Amygdala (tissue), 56 donors: ENCODE results near the gene RHOC.

Experiments
- DNase-seq, 56 donors: peaks; one replicate each; lab custom pipeline; 2025; lab: John Stamatoyannopoulos, UW

RHOC gene

GRCh38 chr1:112718691-112719418 is 11.9 kb upstream of the RHOC start:
- DNase-seq: peak in 51 of 56 donors; percentile 21 to 82 (median 56)

DNA sequence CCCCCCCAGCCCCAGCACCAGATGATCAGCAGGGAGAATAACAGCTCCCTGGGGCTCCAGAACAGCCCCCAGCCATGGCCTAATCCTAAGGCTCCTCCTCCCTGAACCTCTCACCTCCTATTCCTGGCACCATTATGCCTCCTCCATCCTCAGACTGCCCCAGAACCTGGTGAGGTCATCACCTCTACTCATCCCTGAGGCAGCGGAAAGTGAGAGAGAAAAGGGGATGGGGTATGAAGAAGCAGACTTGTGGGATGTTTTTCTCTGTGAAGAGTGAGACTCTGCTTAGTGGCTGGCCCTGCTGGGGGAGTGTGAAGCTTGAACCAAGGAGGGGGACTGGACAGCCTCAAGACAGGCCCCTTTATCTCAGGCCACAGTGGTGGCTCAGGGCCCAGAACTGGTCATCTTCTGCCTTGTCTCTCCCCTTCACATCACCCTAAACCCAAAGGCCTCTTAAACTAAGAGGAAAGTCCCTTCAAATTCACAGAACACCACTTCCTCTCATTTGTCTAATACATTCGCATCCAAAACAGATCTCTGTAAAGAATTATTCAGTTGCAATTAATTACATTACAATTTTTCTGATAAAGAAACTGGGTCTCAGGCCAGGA is 10.4 kb upstream of the RHOC start:
- no peak for DNase-seq

GRCh38 chr1:112716133-112716720 is 9.3 kb upstream of the RHOC start:
- peak in 55 of 56 donors; percentile 22 to 93 (median 77) for DNase-seq

DNA sequence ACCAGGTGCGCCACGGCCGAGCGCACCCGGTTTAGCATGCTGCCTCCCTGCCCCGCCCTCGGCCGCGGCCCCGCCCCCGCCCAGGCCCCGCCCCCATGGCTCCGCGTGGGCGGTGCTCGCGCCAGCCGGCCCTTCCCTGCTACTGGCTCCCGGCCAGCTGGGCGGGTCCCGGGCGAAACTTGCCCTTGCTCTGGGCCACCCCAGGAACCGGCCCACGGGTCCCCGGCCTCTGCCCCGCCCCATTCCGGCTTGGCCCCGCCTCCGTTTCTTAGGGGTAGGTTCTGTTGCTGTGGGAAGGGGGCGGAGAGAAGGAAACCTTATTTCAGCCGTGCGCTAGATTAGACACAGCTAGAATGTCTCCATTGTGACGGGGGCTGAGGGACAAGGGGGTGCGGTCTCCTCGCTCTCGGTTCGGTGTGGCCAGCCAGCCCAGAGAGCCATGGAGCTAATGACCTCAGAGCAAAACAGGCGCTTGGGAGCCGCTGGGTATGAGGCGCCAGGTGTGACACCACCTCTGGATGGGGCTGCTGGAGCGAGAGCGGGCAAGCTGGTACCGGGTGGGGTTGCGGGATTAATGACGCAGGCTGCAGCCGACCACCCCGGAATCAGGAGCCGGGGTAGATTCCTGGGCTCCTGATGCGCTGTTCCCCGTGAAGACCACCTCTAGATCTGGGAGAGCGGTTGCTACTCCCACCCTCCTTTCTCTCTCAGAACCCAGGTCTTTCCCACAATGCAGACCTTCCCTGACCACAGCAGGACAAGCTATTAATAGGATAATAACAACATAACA is 8.5 kb upstream of the RHOC start, which contains the start of gene PPM1J:
Gene PPM1J (minus strand): TSS at position 69 of the 790 bp plus-strand sequence. CDS start 31 bp downstream, at position 38.
- peak in 54 of 56 donors; percentile 30 to 93 (median 72) for DNase-seq

GRCh38 chr1:112714313-112715263 is 7.7 kb upstream of the RHOC start:
- peak in 4 of 56 donors; percentile 24 to 43 (median 36) for DNase-seq

GRCh38 chr1:112713466-112714312 is 6.8 kb upstream of the RHOC start:
- peak in 1 of 56 donors; percentile 42 for DNase-seq

GRCh38 chr1:112712701-112713128 is 5.8 kb upstream of the RHOC start:
- DNase-seq: no peak

- no peak for DNase-seq
Observed at GRCh38 chr1:112712191-112712590, 5.3 kb upstream of the RHOC start.

DNA sequence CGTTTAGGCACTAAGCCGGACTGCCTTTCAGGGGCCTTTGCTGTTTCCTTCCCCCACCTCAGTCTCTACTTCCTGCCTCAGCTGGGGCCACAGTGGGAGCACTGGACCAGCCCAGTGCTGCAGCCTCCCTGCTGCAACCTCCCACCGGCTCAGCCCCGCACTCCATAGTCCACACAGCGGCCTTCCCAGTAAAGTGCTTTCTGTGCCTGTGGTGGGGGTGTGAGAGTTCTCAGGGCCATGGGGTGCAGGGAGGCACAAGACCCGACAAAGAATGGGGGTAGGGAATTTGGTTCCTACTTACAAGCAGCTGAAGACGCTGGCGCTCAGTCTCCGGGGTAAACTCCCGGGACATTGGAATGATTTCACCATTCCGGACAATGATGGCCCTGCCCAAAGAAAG is 4.7 kb upstream of the RHOC start:
- DNase-seq: no peak

- DNase-seq: peak in 2 of 56 donors; percentile 13 to 19
Observed at GRCh38 chr1:112711041-112711440, 4.1 kb upstream of the RHOC start.

DNA sequence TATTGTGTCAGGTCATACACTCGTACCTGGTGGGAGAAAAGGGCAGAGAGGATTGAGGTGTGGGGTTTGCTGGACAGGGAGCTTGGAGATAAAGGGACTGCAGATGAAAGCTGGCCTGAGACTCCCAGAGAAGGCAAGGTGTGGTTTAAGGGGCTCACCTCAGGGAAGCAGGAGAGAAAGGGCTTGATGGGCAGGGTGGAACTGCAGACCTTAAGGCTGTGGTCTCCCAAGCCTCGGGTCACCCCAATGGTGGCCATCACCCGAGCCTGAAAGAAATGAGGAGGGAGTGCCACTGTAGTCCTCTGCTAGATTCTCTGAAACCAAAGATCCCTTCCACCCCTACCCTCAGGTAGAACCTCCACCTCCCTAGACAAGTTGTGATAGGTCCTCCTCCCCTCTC is 3.7 kb upstream of the RHOC start:
- no peak for DNase-seq

DNA sequence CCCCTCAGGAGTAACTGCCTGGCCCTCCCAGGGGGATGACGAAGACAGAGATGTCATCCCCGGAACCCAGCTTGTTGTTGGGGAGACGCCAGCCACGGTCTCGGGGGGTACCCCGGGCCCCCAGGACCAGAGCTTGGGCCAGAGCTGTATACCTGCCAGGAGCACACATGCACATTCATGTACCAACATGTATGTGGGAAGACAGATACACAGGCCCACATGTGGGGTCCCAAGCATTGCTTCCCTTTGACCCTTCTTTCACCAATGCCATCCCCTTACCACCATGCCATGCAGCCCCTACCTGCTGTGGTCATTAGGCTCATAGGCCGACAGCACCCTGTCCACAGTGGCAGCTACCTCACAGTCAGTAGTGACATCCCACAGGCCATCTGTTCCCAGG is 3.2 kb upstream of the RHOC start:
- DNase-seq: no peak

DNA sequence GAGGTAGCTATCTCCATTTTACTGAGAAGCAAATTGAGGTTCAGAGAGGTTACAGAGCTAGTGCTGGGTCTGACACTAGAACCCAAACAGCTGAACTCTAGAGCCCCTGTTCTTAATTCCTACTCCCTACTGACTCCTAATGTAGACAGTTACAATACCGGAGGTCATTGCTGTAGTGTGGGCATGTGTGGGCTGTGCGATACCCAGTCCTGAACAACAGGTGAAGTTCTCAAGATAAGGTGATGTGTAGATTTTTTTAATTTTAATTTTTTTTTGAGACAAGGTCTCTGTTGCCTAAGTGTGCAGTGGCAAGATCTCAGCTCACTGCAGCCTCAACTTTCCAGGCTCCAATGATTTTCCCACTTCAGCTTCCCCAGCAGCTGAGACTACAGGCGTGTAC is 1.6 kb upstream of the RHOC start:
- no peak for DNase-seq

DNA sequence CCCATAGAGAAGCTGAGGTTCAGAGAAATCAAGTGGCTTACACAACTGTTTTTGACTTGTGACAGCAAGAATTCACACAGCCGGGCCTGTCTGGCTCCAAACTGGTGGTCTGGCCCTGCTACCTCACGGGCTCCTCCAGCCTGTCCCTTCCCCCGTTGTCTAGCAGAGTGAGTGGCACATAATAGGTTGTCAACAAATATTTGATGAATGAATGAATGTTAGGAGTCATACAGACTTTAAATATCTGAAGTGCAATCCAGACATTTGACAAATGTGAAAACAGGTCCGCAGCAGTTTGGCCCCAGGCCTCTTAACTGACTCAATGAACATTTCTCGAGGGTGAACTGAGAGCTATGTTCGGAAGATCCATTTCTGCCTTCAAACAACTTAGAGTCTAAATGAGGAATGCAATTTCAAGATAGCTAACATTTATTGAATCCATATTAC is 1.1 kb upstream of the RHOC start:
- DNase-seq: no peak

- DNase-seq: peak in 52 of 56 donors; percentile 21 to 82 (median 64)
Observed at GRCh38 chr1:112707221-112708001, 484 bp upstream of the RHOC start.

DNA sequence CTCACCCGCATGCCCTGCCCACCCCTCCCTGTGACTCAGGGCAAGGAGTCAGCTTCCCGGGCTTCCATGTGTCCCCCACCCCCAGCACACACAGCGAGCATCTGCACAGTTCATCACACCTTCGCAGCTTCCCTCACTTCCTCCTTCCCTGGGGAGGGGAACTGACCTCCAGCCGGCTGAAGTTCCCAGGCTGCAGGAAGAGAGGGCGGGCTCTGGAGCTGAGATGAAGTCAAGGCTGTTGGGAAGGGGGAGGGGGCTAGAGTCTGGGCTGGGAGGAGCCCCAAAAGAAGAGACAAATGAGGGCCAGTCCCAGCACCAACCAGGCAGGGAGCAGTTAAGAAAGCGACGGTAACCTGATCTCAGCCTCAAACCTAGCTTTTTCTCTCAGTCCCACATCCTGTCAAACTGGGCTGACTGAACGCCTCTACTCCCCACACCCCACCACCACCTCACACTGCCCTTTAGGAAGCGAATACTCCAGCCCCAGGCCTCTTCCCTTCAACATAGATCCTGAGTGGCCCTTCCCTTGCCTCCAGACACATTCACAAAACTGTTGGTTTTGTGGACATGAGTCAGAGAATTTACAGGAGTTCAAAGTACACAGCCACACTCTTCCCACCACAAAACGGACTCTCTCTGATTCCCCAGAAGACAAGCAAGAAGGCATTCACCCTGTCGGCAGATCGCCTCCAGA is 1.8 kb downstream of the RHOC start:
- peak in 26 of 56 donors; percentile 35 to 81 (median 67) for DNase-seq

DNA sequence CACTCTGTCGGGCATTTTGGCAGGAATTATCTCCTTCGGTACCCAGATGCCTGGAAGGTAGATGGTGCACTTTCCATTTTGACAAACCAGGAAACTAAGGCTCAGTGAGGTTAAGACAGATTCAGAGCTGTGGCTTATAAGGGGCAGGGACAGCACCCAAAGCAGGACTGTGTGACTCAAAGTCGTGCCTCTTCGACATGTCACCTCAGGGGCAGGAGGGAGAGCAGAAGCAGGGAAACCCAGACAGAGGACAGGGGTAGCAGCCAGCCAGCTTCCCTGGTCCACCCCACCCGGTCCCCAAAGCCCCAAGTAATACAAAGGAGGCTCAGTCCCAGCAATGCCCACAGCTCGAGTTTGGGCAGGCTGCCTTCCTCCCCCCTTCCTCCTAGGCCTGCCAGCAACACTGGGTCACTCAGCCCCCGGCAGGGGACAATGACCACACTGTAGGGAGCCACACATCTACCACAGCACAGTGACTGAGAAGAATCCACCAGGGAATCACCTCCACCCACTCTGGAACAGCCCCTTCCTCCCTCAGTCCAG is 2.5 kb downstream of the RHOC start:
- peak in 54 of 56 donors; percentile 40 to 93 (median 78) for DNase-seq
